HPDE6-E6E7 (cell line): ENCODE results near the gene PROSER3.

Experiments
- DNase-seq: peaks from one replicate; pipeline ENCODE4 v3.0.0; 2011; ENCODE audit warnings: missing footprints; ENCODE audit errors: extremely low spot score

The PROSER3 gene

GRCh38 chr19:35757749-35758608 is at the start of gene PROSER3:
Gene PROSER3, plus strand, starts transcription at chr19:35758176. Its CDS starts 40 bp downstream, at chr19:35758216.
- DNase-seq = peak; percentile 99

GRCh38 chr19:35708391-35708790 is 49.6 kb upstream of the PROSER3 start:
- DNase-seq = no peak

GRCh38 chr19:35710784-35711723 is 46.9 kb upstream of the PROSER3 start:
- DNase-seq = no peak

GRCh38 chr19:35712567-35713505 is 45.1 kb upstream of the PROSER3 start:
- DNase-seq = no peak

- no peak for DNase-seq
Observed at GRCh38 chr19:35713506-35713850, 44.5 kb upstream of the PROSER3 start.

- no peak for DNase-seq
Observed at GRCh38 chr19:35713904-35714495, 44.0 kb upstream of the PROSER3 start.

- DNase-seq = no peak
Observed at GRCh38 chr19:35714601-35715354, 43.2 kb upstream of the PROSER3 start.

- no peak for DNase-seq
Observed at GRCh38 chr19:35715355-35715809, 42.6 kb upstream of the PROSER3 start.

GRCh38 chr19:35715981-35716800 is 41.8 kb upstream of the PROSER3 start:
- DNase-seq = peak; percentile 49

GRCh38 chr19:35716801-35717664 is 40.9 kb upstream of the PROSER3 start:
- DNase-seq = peak; percentile 98

- no peak for DNase-seq
Observed at GRCh38 chr19:35717665-35718344, 40.2 kb upstream of the PROSER3 start, which contains the start of gene KMT2B. Gene KMT2B, plus strand, starts transcription at chr19:35718003. Its CDS starts 16 bp downstream, at chr19:35718019.

GRCh38 chr19:35718345-35719041 is 39.5 kb upstream of the PROSER3 start:
- DNase-seq = no peak

GRCh38 chr19:35719402-35720162 is 38.4 kb upstream of the PROSER3 start:
- no peak for DNase-seq

- DNase-seq = no peak
Observed at GRCh38 chr19:35720163-35720524, 37.8 kb upstream of the PROSER3 start.

GRCh38 chr19:35720648-35721047 is 37.3 kb upstream of the PROSER3 start:
- DNase-seq = no peak

GRCh38 chr19:35721374-35721773 is 36.6 kb upstream of the PROSER3 start:
- DNase-seq = no peak
